Measurements from ENCODE around the gene SLC15A4.
"Not testable (repeated sequence)": the region's sequence is repeated elsewhere in the genome, so short reads cannot be mapped to it uniquely, and the experiment has no call there.

SLC15A4 gene

GRCh38 chr12:128844031-128844635 lies 20.4 kb upstream of the SLC15A4 start:
- no peak for DNase-seq

GRCh38 chr12:128843538-128843937 lies 19.8 kb upstream of the SLC15A4 start:
- DNase-seq = no peak

- DNase-seq = no peak
Observed at GRCh38 chr12:128842579-128842978, 18.8 kb upstream of the SLC15A4 start.

GRCh38 chr12:128840862-128841468 lies 17.2 kb upstream of the SLC15A4 start:
- no peak for DNase-seq

- DNase-seq = not testable (repeated sequence)
Observed at GRCh38 chr12:128839885-128840284, 16.1 kb upstream of the SLC15A4 start.

- no peak for DNase-seq
Observed at GRCh38 chr12:128833418-128833817, 9.7 kb upstream of the SLC15A4 start.

- no peak for DNase-seq
Observed at GRCh38 chr12:128830505-128830893, 6.7 kb upstream of the SLC15A4 start.

GRCh38 chr12:128829861-128830504 lies 6.2 kb upstream of the SLC15A4 start:
- DNase-seq = peak in 2 of 51 donors; percentile 10 to 32

GRCh38 chr12:128827724-128828123 lies 4.0 kb upstream of the SLC15A4 start:
- no peak for DNase-seq

- DNase-seq = no peak
Observed at GRCh38 chr12:128825835-128826234, 2.1 kb upstream of the SLC15A4 start.

- peak in 3 of 51 donors; percentile 48 to 64 (median 58) for DNase-seq
Observed at GRCh38 chr12:128823216-128823915, 392 bp downstream of the SLC15A4 start.

GRCh38 chr12:128820723-128821432 lies 2.9 kb downstream of the SLC15A4 start:
- DNase-seq = peak in 23 of 51 donors; percentile 16 to 71 (median 32)

GRCh38 chr12:128820253-128820652 lies 3.5 kb downstream of the SLC15A4 start:
- DNase-seq = no peak

- DNase-seq = peak in 1 of 51 donors; percentile 23
Observed at GRCh38 chr12:128819293-128820144, 4.2 kb downstream of the SLC15A4 start.

- peak in 1 of 51 donors; percentile 9 for DNase-seq
Observed at GRCh38 chr12:128818065-128819022, 5.4 kb downstream of the SLC15A4 start.

GRCh38 chr12:128817111-128818015 lies 6.4 kb downstream of the SLC15A4 start:
- peak in 29 of 51 donors; percentile 13 to 68 (median 36) for DNase-seq

GRCh38 chr12:128816643-128816920 lies 7.2 kb downstream of the SLC15A4 start:
- no peak for DNase-seq

Data from hypothalamus (tissue), 51 donors.